Activated CD4-positive, alpha-beta T cell treated with anti-CD3 and anti-CD28 coated beads, Interleukin-2, amount 10 ng/mL, durations not matched to agents 24 days and 14 days (primary cell): ENCODE data around the gene FADD. TPM values are rescaled to one million over a fixed set of nuclear protein-coding genes. Genes with fewer than 3 reads are reported as not detected.

Experiments used
- DNase-seq: peaks from one replicate; pipeline ENCODE4 v3.0.0; 2022
- H3K27ac Mint-ChIP-seq: one replicate; pipeline ENCODE4 v1.8.0; 2022; ENCODE audit warnings: mild to moderate bottlenecking, mixed read lengths
- H3K27me3 Mint-ChIP-seq: one replicate; pipeline ENCODE4 v1.8.0; 2022; ENCODE audit warnings: mixed read lengths
- H3K36me3 Mint-ChIP-seq: one replicate; pipeline ENCODE4 v1.8.0; 2022; ENCODE audit warnings: low read depth, mild to moderate bottlenecking, mixed read lengths
- H3K4me1 Mint-ChIP-seq: one replicate; pipeline ENCODE4 v1.8.0; 2021; ENCODE audit warnings: mixed read lengths
- H3K4me3 Mint-ChIP-seq: one replicate; pipeline ENCODE4 v1.8.0; 2022; ENCODE audit warnings: mild to moderate bottlenecking, moderate library complexity, mixed read lengths
- H3K9me3 Mint-ChIP-seq: one replicate; pipeline ENCODE4 v1.8.0; 2021; ENCODE audit warnings: mixed read lengths
- intact Hi-C: fragments of 100-400 bp; cut with micrococcal nuclease; formaldehyde crosslinking; loops from one replicate; pipeline ENCODE4 v1.15.1; 2023
- total RNA-seq: library from RNA; stranded (reverse); gene quantifications from 2 replicates; pipeline ENCODE4 v1.2.3, GENCODE V29; 2022

The FADD gene
- total RNA-seq, 1 donor from 2014 or later: 44.4 TPM

GRCh38 chr11:70169632-70170031 is 33.5 kb upstream of the FADD start:
- Mint-ChIP-seq H3K4me1 (no peaks in the 10 kb centered on the region), H3K9me3 (no peaks in the 10 kb centered on the region), H3K36me3 (no peaks in the 10 kb centered on the region), H3K27ac (no peak overlapping the region), H3K4me3 (no peak overlapping the region), H3K27me3 (no peaks in the 10 kb centered on the region)
- intact Hi-C loops: no loop called here
- DNase-seq: no peak

- no peak overlapping the region for H3K27ac Mint-ChIP-seq
- H3K4me3 Mint-ChIP-seq: no peak overlapping the region
These were observed 32.4 kb upstream of the FADD start for GRCh38 chr11:70170596-70171210.

GRCh38 chr11:70173018-70173417 is 30.1 kb upstream of the FADD start:
- intact Hi-C loops: no loop called here
- no peak overlapping the region for H3K4me3 Mint-ChIP-seq
- no peaks in the 10 kb centered on the region for H3K36me3 Mint-ChIP-seq
- H3K9me3 Mint-ChIP-seq: no peaks in the 10 kb centered on the region
- no peak for DNase-seq
- no peak overlapping the region for H3K27ac Mint-ChIP-seq
- H3K4me1 Mint-ChIP-seq: no peaks in the 10 kb centered on the region
- no peaks in the 10 kb centered on the region for H3K27me3 Mint-ChIP-seq

More at GRCh38 chr11:70170596-70171210, 32.4 kb upstream of the FADD start:
- DNase-seq: no peak
- H3K9me3 Mint-ChIP-seq: no peaks in the 10 kb centered on the region
- no peaks in the 10 kb centered on the region for H3K27me3 Mint-ChIP-seq
- no peaks in the 10 kb centered on the region for H3K36me3 Mint-ChIP-seq
- intact Hi-C loops: no loop called here
- H3K4me1 Mint-ChIP-seq: no peaks in the 10 kb centered on the region

- H3K4me3 Mint-ChIP-seq: no peak overlapping the region
- H3K4me1 Mint-ChIP-seq: no peaks in the 10 kb centered on the region
- H3K36me3 Mint-ChIP-seq: no peaks in the 10 kb centered on the region
- DNase-seq: no peak
- H3K9me3 Mint-ChIP-seq: no peaks in the 10 kb centered on the region
- intact Hi-C loops: no loop called here
- no peaks in the 10 kb centered on the region for H3K27me3 Mint-ChIP-seq
- no peak overlapping the region for H3K27ac Mint-ChIP-seq
These were observed 28.4 kb upstream of the FADD start for GRCh38 chr11:70174547-70175235.

- Mint-ChIP-seq H3K36me3 (no peaks in the 10 kb centered on the region), H3K27me3 (no peaks in the 10 kb centered on the region), H3K4me1 (no peaks in the 10 kb centered on the region), H3K9me3 (no peaks in the 10 kb centered on the region), H3K4me3 (no peak overlapping the region), H3K27ac (no peak overlapping the region)
- no peak for DNase-seq
- intact Hi-C loops: no loop called here
These were observed 27.8 kb upstream of the FADD start for GRCh38 chr11:70175236-70175698.

GRCh38 chr11:70176940-70177689 is 26.0 kb upstream of the FADD start:
- no peaks in the 10 kb centered on the region for H3K4me1 Mint-ChIP-seq
- H3K27ac Mint-ChIP-seq: no peak overlapping the region
- no peaks in the 10 kb centered on the region for H3K9me3 Mint-ChIP-seq
- no peak overlapping the region for H3K4me3 Mint-ChIP-seq
- H3K36me3 Mint-ChIP-seq: no peaks in the 10 kb centered on the region
- H3K27me3 Mint-ChIP-seq: no peaks in the 10 kb centered on the region
- intact Hi-C loops: no loop called here
- peak; percentile 87 for DNase-seq

GRCh38 chr11:70180906-70181305 is 22.2 kb upstream of the FADD start:
- H3K27ac Mint-ChIP-seq: no peak overlapping the region
- no peaks in the 10 kb centered on the region for H3K27me3 Mint-ChIP-seq
- no peaks in the 10 kb centered on the region for H3K4me1 Mint-ChIP-seq
- H3K9me3 Mint-ChIP-seq: no peaks in the 10 kb centered on the region
- no peak overlapping the region for H3K4me3 Mint-ChIP-seq
- no peak for DNase-seq
- H3K36me3 Mint-ChIP-seq: no peaks in the 10 kb centered on the region
- intact Hi-C loops: no loop called here

- no peak overlapping the region for H3K27ac Mint-ChIP-seq
- DNase-seq: no peak
- H3K9me3 Mint-ChIP-seq: no peaks in the 10 kb centered on the region
These were observed 20.8 kb upstream of the FADD start for GRCh38 chr11:70182266-70182665.

GRCh38 chr11:70183032-70183431 is 20.1 kb upstream of the FADD start:
- H3K9me3 Mint-ChIP-seq: no peaks in the 10 kb centered on the region
- no peaks in the 10 kb centered on the region for H3K27me3 Mint-ChIP-seq
- no peak for DNase-seq
- intact Hi-C loops: no loop called here
- H3K36me3 Mint-ChIP-seq: no peaks in the 10 kb centered on the region
- H3K4me3 Mint-ChIP-seq: no peak overlapping the region
- no peaks in the 10 kb centered on the region for H3K4me1 Mint-ChIP-seq
- no peak overlapping the region for H3K27ac Mint-ChIP-seq

More at GRCh38 chr11:70182266-70182665, 20.8 kb upstream of the FADD start:
- Mint-ChIP-seq H3K27me3 (no peaks in the 10 kb centered on the region), H3K4me3 (no peak overlapping the region), H3K4me1 (no peaks in the 10 kb centered on the region), H3K36me3 (no peaks in the 10 kb centered on the region)
- intact Hi-C loops: no loop called here

GRCh38 chr11:70183483-70184176 is 19.5 kb upstream of the FADD start:
- Mint-ChIP-seq H3K27me3 (no peaks in the 10 kb centered on the region), H3K36me3 (no peaks in the 10 kb centered on the region), H3K27ac (no peak overlapping the region), H3K4me3 (no peak overlapping the region), H3K4me1 (no peaks in the 10 kb centered on the region), H3K9me3 (no peaks in the 10 kb centered on the region)
- intact Hi-C loops: no loop called here
- no peak for DNase-seq

GRCh38 chr11:70184396-70184795 is 18.7 kb upstream of the FADD start:
- no peak overlapping the region for H3K4me3 Mint-ChIP-seq
- H3K4me1 Mint-ChIP-seq: no peaks in the 10 kb centered on the region
- no peak for DNase-seq
- no peaks in the 10 kb centered on the region for H3K9me3 Mint-ChIP-seq
- H3K27me3 Mint-ChIP-seq: no peaks in the 10 kb centered on the region
- intact Hi-C loops: no loop called here
- no peak overlapping the region for H3K27ac Mint-ChIP-seq
- H3K36me3 Mint-ChIP-seq: no peaks in the 10 kb centered on the region

- intact Hi-C loops: no loop called here
- no peak overlapping the region for H3K27ac Mint-ChIP-seq
- no peaks in the 10 kb centered on the region for H3K4me1 Mint-ChIP-seq
- H3K4me3 Mint-ChIP-seq: no peak overlapping the region
- no peak for DNase-seq
- no peaks in the 10 kb centered on the region for H3K36me3 Mint-ChIP-seq
- no peaks in the 10 kb centered on the region for H3K9me3 Mint-ChIP-seq
- no peaks in the 10 kb centered on the region for H3K27me3 Mint-ChIP-seq
These were observed 17.6 kb upstream of the FADD start for GRCh38 chr11:70185348-70186055.

GRCh38 chr11:70186420-70186819 is 16.7 kb upstream of the FADD start:
- Mint-ChIP-seq H3K4me1 (peaks cover 1% of the 10 kb centered on the region), H3K4me3 (no peak overlapping the region), H3K27ac (no peak overlapping the region), H3K36me3 (no peaks in the 10 kb centered on the region), H3K9me3 (no peaks in the 10 kb centered on the region), H3K27me3 (no peaks in the 10 kb centered on the region)
- DNase-seq: no peak
- intact Hi-C loops: no loop called here
